ENCODE results near the gene PPFIA4. TPM values are rescaled to one million over a fixed set of nuclear protein-coding genes. Genes with fewer than 3 reads are reported as not detected.

Gene PPFIA4
- polyA plus RNA-seq, 1 of the 3 experiments (the other 2 are of a cell fraction): 4.4 TPM

GRCh38 chr1:203033287-203033686, 7.0 kb downstream of the PPFIA4 start:
- Histone ChIP-seq H3K79me2 (ENCODE audit: insufficient read depth) (no peaks in the 10 kb centered on the region), H3K4me3 (ENCODE audit: low read depth in 2 of 2, low read length in 1 of 2) (no peak overlapping the region), H3K27me3 (ENCODE audit: insufficient read depth) (no peaks in the 10 kb centered on the region), H2AFZ (ENCODE audit: low read depth) (no peak overlapping the region), H3K27ac (ENCODE audit: low read depth in 2 of 2, low read length in 1 of 2) (no peak overlapping the region), H3K4me2 (no peak overlapping the region), H3K9me3 (no peaks in the 10 kb centered on the region), H3F3A (replicated peaks; ENCODE audit: insufficient read depth) (no peaks in the 10 kb centered on the region), H3K9ac (no peak overlapping the region), H3K36me3 (replicated peaks in 1 of 2; ENCODE audit: control insufficient read depth in 1 of 2, insufficient read depth in 2 of 2, low read length in 1 of 2) (no peaks in the 10 kb centered on the region), H4K20me1 (ENCODE audit: insufficient read depth) (0 out of 2 replicates have a peak, but pooled peaks cover 3% of the 10 kb centered on the region), H3K4me1 (ENCODE audit: control insufficient read depth in 1 of 2, insufficient read depth in 2 of 2, low read depth in 1 of 2, low read length in 1 of 2) (peaks cover 13 to 43% of the 10 kb centered on the region in 2 experiments; a peak in 3 of 4 replicates), H3K9me2 (no peaks in the 10 kb centered on the region)
- CTCF ChIA-PET: interaction anchor here (15.2 to 16.3 kb wide), 2 partner anchors 89 to 181 kb away, joined by 396 to 454 read pairs; partner anchors contain the start of gene ADORA1
- TF ChIP-seq, protein P1, sequence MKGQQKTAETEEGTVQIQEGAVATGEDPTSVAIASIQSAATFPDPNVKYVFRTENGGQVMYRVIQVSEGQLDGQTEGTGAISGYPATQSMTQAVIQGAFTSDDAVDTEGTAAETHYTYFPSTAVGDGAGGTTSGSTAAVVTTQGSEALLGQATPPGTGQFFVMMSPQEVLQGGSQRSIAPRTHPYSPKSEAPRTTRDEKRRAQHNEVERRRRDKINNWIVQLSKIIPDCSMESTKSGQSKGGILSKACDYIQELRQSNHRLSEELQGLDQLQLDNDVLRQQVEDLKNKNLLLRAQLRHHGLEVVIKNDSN (IDR thresholded peaks at IDR 0.05; ENCODE audit: borderline replicate concordance, low read depth): no peak
- no peak for TF ChIP-seq TCF12 (IDR thresholded peaks at IDR 0.05)
- TF ChIP-seq GABPA (IDR thresholded peaks at IDR 0.05; ENCODE audit: low read depth): no peak
- TF ChIP-seq EP300 (IDR thresholded peaks at IDR 0.05; ENCODE audit: borderline replicate concordance in 1 of 2, low read depth in 1 of 2, low read length in 1 of 2): no peak
- TF ChIP-seq, protein P2, sequence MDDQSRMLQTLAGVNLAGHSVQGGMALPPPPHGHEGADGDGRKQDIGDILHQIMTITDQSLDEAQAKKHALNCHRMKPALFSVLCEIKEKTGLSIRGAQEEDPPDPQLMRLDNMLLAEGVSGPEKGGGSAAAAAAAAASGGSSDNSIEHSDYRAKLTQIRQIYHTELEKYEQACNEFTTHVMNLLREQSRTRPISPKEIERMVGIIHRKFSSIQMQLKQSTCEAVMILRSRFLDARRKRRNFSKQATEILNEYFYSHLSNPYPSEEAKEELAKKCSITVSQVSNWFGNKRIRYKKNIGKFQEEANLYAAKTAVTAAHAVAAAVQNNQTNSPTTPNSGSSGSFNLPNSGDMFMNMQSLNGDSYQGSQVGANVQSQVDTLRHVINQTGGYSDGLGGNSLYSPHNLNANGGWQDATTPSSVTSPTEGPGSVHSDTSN (IDR thresholded peaks at IDR 0.05): no peak
- TF ChIP-seq CHD2 (IDR thresholded peaks at IDR 0.05; ENCODE audit: low read length, partially characterized antibody): no peak
- TF ChIP-seq SMC3 (IDR thresholded peaks at IDR 0.05; ENCODE audit: low read depth, low read length): no peak
- TF ChIP-seq TAF1 (IDR thresholded peaks at IDR 0.05; ENCODE audit: borderline replicate concordance, low read depth, low read length): no peak
- no peak for TF ChIP-seq USF2 (IDR thresholded peaks at IDR 0.05; ENCODE audit: borderline replicate concordance, low read depth, low read length)
- TF ChIP-seq POLR2AphosphoS5 (IDR thresholded peaks at IDR 0.05; ENCODE audit: low read depth, low read length): no peak
- no peak for TF ChIP-seq FOXJ3 (CRISPR knock-in tag; IDR thresholded peaks at IDR 0.05)
- no peak for TF ChIP-seq MEF2A (IDR thresholded peaks at IDR 0.05; ENCODE audit: borderline replicate concordance, low read depth)
- no peak for TF ChIP-seq RXRA (IDR thresholded peaks at IDR 0.05; ENCODE audit: borderline replicate concordance, low read depth)
- TF ChIP-seq, protein P3, sequence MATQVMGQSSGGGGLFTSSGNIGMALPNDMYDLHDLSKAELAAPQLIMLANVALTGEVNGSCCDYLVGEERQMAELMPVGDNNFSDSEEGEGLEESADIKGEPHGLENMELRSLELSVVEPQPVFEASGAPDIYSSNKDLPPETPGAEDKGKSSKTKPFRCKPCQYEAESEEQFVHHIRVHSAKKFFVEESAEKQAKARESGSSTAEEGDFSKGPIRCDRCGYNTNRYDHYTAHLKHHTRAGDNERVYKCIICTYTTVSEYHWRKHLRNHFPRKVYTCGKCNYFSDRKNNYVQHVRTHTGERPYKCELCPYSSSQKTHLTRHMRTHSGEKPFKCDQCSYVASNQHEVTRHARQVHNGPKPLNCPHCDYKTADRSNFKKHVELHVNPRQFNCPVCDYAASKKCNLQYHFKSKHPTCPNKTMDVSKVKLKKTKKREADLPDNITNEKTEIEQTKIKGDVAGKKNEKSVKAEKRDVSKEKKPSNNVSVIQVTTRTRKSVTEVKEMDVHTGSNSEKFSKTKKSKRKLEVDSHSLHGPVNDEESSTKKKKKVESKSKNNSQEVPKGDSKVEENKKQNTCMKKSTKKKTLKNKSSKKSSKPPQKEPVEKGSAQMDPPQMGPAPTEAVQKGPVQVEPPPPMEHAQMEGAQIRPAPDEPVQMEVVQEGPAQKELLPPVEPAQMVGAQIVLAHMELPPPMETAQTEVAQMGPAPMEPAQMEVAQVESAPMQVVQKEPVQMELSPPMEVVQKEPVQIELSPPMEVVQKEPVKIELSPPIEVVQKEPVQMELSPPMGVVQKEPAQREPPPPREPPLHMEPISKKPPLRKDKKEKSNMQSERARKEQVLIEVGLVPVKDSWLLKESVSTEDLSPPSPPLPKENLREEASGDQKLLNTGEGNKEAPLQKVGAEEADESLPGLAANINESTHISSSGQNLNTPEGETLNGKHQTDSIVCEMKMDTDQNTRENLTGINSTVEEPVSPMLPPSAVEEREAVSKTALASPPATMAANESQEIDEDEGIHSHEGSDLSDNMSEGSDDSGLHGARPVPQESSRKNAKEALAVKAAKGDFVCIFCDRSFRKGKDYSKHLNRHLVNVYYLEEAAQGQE (IDR thresholded peaks at IDR 0.05; ENCODE audit: low read depth, low read length): no peak
- TF ChIP-seq RAD21 (IDR thresholded peaks at IDR 0.05; ENCODE audit: low read length): no peak
- no peak for TF ChIP-seq ELF1 (IDR thresholded peaks at IDR 0.05)
- TF ChIP-seq RFX5 (IDR thresholded peaks at IDR 0.05; ENCODE audit: low read length): no peak
- no peak for TF ChIP-seq ZBTB33 (IDR thresholded peaks at IDR 0.05; ENCODE audit: borderline replicate concordance, low read depth)
- no peak for TF ChIP-seq FOSL2 (IDR thresholded peaks at IDR 0.05; ENCODE audit: borderline replicate concordance, low read depth)
- TF ChIP-seq GATA2 (CRISPR knock-in tag; IDR thresholded peaks at IDR 0.05): no peak
- POLR2A ChIA-PET: no interaction called here
- WGBS (ENCODE audit: low lambda C conversion rate): 96% methylated on average over 2 of the region's 2 CpGs
- no peak for DNase-seq
